Stomach (tissue), 9 donors: ENCODE measurements around the gene FAM168A. TPM values are rescaled to one million over a fixed set of nuclear protein-coding genes. Genes with fewer than 3 reads are reported as not detected.

Experiments used
- DNase-seq, 2 donors: peaks; one replicate each; pipeline versions ENCODE4 v3.0.0 to v3.0.0-alpha.2; 2013 to 2019
- H3K27ac ChIP-seq, 5 donors: fragments of 200-600 bp in 4 of 5; sonication (generic) in 4 of 5; one replicate each; pipeline ENCODE4 v1.5.1; 2013 to 2019; ENCODE audit warnings: mild to moderate bottlenecking in 1 of 5, moderate library complexity in 1 of 5
- H3K27me3 ChIP-seq, 3 donors: fragments of 200-600 bp; sonication (generic); one replicate each; pipeline ENCODE4 v1.5.1; 2017 to 2019; ENCODE audit warnings: mixed run types in 1 of 3
- H3K36me3 ChIP-seq, 4 donors: fragments of 200-600 bp; sonication (generic); 1 replicate in 3 of 4; 2 replicates in 1 of 4; pipeline ENCODE4 v1.5.1; 2016 to 2019
- H3K4me1 ChIP-seq, 4 donors: fragments of 200-600 bp; sonication (generic); one replicate each; pipeline ENCODE4 v1.5.1; 2016 to 2019
- H3K4me3 ChIP-seq, 4 donors: fragments of 200-600 bp; sonication (generic) in 3 of 4; one replicate each; pipeline ENCODE4 v1.5.1; 2016 to 2019; ENCODE audit warnings: mild to moderate bottlenecking in 1 of 4
- H3K9me3 ChIP-seq, 4 donors: fragments of 200-600 bp; sonication (generic); one replicate each; pipeline ENCODE4 v1.5.1; 2016 to 2019
- CTCF ChIP-seq, 7 experiments: fragments of 450-650 bp in 4 of 7; fragments of 200-600 bp in 3 of 7; sonication (generic) in 3 of 7; IDR thresholded peaks; one replicate each; pipeline ENCODE4 v1.5.1; 2016 to 2019; ENCODE audit warnings: antibody characterized with exemption in 7 of 7, control low read depth in 2 of 7, mild to moderate bottlenecking in 1 of 7
- EP300 ChIP-seq: sonication (generic); formaldehyde crosslinking; IDR thresholded peaks from one replicate; pipeline ENCODE4 v1.6.1; 2017; ENCODE audit warnings: antibody characterized with exemption
- POLR2A ChIP-seq, 4 donors: fragments of 450-650 bp; IDR thresholded peaks; one replicate each; pipeline ENCODE4 v1.6.1; 2016; ENCODE audit warnings: antibody characterized with exemption in 4 of 4, control low read depth in 2 of 4, mild to moderate bottlenecking in 1 of 4, moderate library complexity in 1 of 4
- POLR2AphosphoS5 ChIP-seq, 3 donors: sonication (generic); formaldehyde crosslinking; IDR thresholded peaks; one replicate each; pipeline ENCODE4 v1.6.1; 2016; ENCODE audit warnings: antibody characterized with exemption in 3 of 3
- WGBS, 5 donors: extraction: QIAGEN DNeasy Blood & Tissue Kit in 3 of 5; methylation state at CpG; one replicate each; pipeline versions ENCODE4 v1.1.5 to v1.1.7; 2013 to 2018; 5-methylcytosine and 5-hydroxymethylcytosine counted together
- intact Hi-C: fragments of 100-400 bp; cut with DNase I; formaldehyde crosslinking; loops from one replicate; pipeline ENCODE4 v1.15.1; 2023; ENCODE audit warnings: low total_unique reads
- polyA plus RNA-seq, 3 donors: library from polyadenylated mRNA; stranded (reverse); fragments of 200-250 nt; gene quantifications; one replicate each; pipeline ENCODE4 v1.2.3, GENCODE V29; 2013
- total RNA-seq, 5 donors: library from RNA; depleted of rRNA; stranded (reverse); fragments of >200 nt; gene quantifications; one replicate each; pipeline versions ENCODE4 v1.1.0 to v1.2.3, GENCODE V29; 2014 to 2016
- donor health status: healthy with polysubstance abuse.
- donor health status: Bipolar disorder and iron deficiency.
- donor health status: healthy.

The FAM168A gene
- total and polyA plus RNA-seq, 8 donors: 4.3 to 25.4 (median 6.3) TPM

GRCh38 chr11:73458201-73458600 lies 139.7 kb downstream of the FAM168A start:
- H3K9me3 ChIP-seq: no peaks in the 10 kb centered on the region
- no peaks in the 10 kb centered on the region for H3K36me3 ChIP-seq
- no peaks in the 10 kb centered on the region for H3K4me1 ChIP-seq
- no peak for DNase-seq
- no peak overlapping the region for H3K27ac ChIP-seq
- intact Hi-C loops: no loop called here
- 46 to 100% (median 98%) methylated on average over 1 of the region's 1 CpG for WGBS, 5 donors
- no peak for TF ChIP-seq CTCF (IDR thresholded peaks at IDR 0.05)
- TF ChIP-seq EP300: no peak
- TF ChIP-seq POLR2AphosphoS5 (IDR thresholded peaks at IDR 0.05): no peak
- no peak for TF ChIP-seq POLR2A (IDR thresholded peaks at IDR 0.05)
- H3K27me3 ChIP-seq: no peaks in the 10 kb centered on the region
- no peak overlapping the region for H3K4me3 ChIP-seq

GRCh38 chr11:73454987-73455386 lies 142.9 kb downstream of the FAM168A start:
- TF ChIP-seq EP300 (no peak), POLR2A (IDR thresholded peaks at IDR 0.05) (no peak), CTCF (IDR thresholded peaks at IDR 0.05) (no peak), POLR2AphosphoS5 (IDR thresholded peaks at IDR 0.05) (no peak)
- 92 to 98% (median 96%) methylated on average over 7 to 9 of the region's 9 CpGs for WGBS, 5 donors
- H3K36me3 ChIP-seq: no peaks in the 10 kb centered on the region
- no peaks in the 10 kb centered on the region for H3K9me3 ChIP-seq
- no peaks in the 10 kb centered on the region for H3K4me1 ChIP-seq
- H3K4me3 ChIP-seq: no peak overlapping the region
- H3K27ac ChIP-seq: no peak overlapping the region
- intact Hi-C loops: no loop called here
- DNase-seq: no peak
- H3K27me3 ChIP-seq: no peaks in the 10 kb centered on the region

GRCh38 chr11:73453562-73453961 lies 144.3 kb downstream of the FAM168A start:
- Histone ChIP-seq H3K27ac (no peak overlapping the region), H3K9me3 (no peaks in the 10 kb centered on the region), H3K4me3 (no peak overlapping the region), H3K4me1 (no peaks in the 10 kb centered on the region), H3K36me3 (no peaks in the 10 kb centered on the region), H3K27me3 (no peaks in the 10 kb centered on the region)
- 71 to 81% (median 75%) methylated on average over 4 of the region's 4 CpGs for WGBS, 5 donors
- intact Hi-C loops: no loop called here
- no peak for DNase-seq
- no peak for TF ChIP-seq POLR2AphosphoS5 (IDR thresholded peaks at IDR 0.05)
- TF ChIP-seq POLR2A (IDR thresholded peaks at IDR 0.05): no peak
- no peak for TF ChIP-seq EP300
- no peak for TF ChIP-seq CTCF (IDR thresholded peaks at IDR 0.05)

GRCh38 chr11:73452726-73453125 lies 145.2 kb downstream of the FAM168A start:
- H3K9me3 ChIP-seq: no peaks in the 10 kb centered on the region
- no peaks in the 10 kb centered on the region for H3K27me3 ChIP-seq
- no peak for DNase-seq
- intact Hi-C loops: no loop called here
- H3K4me3 ChIP-seq: no peak overlapping the region
- no peak for TF ChIP-seq EP300
- no peak for TF ChIP-seq POLR2A (IDR thresholded peaks at IDR 0.05)
- TF ChIP-seq CTCF (IDR thresholded peaks at IDR 0.05): no peak
- TF ChIP-seq POLR2AphosphoS5 (IDR thresholded peaks at IDR 0.05): no peak
- H3K4me1 ChIP-seq: no peaks in the 10 kb centered on the region
- no peak overlapping the region for H3K27ac ChIP-seq
- no peaks in the 10 kb centered on the region for H3K36me3 ChIP-seq
- 76 to 91% (median 86%) methylated on average over 2 of the region's 2 CpGs for WGBS, 5 donors
